ENCODE results near the gene PCYT2.
"Not testable (repeated sequence)": the region's sequence is repeated elsewhere in the genome, so short reads cannot be mapped to it uniquely, and the experiment has no call there.

PCYT2 gene

DNA sequence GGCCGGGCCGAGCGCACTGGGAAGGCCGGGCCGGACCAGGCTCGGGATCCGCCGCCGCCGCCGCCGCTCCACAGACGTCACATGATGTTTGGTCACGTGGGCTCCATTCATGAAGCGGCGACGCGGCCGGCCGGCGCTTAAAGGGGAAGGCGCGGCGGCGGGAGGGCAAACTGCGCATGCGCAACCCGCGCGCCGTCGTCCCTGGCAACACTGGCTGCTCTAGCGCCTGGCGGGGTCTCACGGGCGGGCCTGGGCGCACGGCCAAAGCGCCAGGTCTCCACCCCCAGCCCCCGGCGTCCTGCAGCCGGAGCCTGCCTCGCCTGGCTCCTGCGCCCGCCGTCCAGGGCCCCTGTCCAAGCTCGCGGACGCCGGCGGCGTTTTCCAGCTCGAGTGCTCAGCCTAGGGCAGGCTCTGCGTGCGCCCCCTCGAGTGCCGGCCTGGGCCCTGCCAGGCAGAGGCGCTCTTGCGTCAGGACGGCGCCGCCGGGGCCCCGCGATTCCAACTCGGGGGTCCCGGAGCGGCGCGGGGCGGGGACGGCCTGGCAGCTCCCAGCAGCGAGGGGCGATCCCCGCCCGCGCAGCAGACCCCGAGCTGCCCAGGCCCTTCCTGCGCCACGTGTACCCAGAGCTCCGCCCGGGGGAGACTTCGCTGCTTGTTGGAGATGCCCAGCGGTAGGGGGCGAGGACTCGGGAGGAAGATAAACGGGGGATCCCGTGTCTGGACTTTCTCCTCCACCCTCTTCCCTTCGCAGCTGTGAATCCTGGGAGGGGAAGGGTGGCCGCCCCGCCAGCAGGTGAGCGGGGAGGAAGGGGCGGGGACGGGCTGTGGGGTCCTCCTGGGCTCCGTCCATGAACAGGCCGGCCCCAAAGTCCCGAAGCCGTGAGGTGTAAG, 16.7 kb upstream of the PCYT2 start, which contains the start of gene MAFG:
Gene MAFG (minus strand): TSS at position 83 of the 891 bp plus-strand sequence. CDS start 4,550 bp downstream, outside the sequence.
- in situ Hi-C loops (cut with MboI; ENCODE audit: low sequenced_read_pairs), result no loop called here

DNA sequence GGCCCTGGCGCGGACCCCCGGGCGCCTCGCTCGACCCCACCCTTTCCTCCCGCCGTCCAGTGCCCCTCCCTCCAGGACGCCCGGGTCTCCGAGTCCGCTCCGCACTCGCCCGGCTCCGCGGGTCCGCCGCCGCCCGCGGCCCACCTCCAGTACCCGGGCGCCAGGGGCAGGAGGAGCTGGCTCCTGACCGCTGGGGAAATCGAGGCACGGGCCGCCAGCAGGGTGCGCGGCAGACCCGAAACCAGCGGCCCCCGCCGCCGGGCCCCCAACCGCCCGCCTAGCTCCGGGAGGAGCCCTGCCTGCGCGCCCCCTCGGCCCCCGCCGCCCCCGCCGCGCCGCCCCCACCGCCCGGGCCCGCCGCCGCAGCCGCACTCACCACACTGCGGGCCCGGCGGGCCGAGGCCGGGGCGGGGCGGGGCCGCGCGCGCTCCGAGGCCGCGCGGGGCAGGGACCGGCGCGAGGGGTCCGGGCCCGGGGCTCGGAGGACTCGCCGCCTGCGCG, 16.0 kb upstream of the PCYT2 start:
- in situ Hi-C loops (cut with MboI; ENCODE audit: low sequenced_read_pairs), result no loop called here

DNA sequence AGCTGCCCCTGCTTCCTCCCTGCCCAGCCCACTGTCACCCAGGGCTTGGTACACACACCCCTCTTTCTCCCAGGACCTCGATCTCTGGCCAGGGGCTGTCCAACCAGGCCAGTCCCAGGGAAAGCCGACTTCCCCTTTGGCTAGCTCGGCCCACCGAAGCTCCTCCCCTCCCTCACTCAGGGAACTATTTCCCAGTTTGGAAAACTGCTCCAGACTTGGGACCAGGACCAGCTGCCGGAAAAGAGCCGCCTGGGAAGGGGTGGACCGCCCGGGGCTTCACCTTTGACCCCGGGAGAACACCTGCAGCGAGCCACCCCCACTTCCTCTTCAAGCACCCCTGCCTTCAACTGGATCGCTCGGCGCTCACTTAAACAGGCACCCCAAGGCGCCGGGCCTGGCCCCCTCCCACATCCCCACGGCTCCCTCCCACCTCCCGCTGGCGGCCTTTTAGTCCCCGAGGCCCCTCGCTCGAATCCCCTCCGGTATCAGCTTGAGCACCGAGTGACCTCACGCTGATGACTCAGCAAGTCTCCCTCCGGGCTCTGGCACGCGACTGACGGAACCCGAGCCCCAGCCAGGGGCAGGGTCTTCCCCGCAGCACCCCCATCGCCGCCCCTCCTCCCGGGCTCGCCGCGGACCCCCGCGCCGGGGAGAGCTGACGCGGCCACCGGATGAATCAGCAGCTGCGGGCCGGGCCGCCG, 15.4 kb upstream of the PCYT2 start:
- in situ Hi-C loops (cut with MboI; ENCODE audit: low sequenced_read_pairs), result no loop called here

DNA sequence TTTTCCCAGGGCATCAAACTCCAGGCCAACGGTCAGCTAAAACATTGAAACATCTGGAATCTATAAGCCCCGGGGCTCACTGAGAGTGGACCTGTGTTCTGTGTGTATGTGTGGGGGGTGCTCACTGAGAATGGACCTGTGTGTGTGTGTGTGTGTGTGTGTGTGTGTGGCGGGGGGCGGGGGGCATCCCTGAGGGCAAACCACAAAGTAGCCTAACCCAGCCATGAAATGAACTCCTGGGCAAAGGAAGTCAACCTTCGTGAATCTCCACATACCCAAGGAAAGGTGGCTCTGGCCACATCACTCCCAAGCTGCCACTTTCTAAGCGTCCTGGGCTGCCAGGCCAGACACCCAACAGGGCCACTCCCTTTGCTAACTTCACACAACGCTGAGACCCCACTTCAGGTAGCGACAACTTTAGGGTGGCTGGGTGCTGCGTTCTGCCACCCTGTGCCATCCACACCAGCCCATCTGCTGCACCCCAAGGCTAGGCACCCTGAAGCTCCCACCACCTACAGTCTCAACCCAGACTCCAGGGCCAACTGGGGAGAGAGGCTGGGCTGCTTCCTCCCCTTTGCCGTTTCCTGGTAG, 14.8 kb upstream of the PCYT2 start:
- in situ Hi-C loops (cut with MboI; ENCODE audit: low sequenced_read_pairs), result no loop called here

DNA sequence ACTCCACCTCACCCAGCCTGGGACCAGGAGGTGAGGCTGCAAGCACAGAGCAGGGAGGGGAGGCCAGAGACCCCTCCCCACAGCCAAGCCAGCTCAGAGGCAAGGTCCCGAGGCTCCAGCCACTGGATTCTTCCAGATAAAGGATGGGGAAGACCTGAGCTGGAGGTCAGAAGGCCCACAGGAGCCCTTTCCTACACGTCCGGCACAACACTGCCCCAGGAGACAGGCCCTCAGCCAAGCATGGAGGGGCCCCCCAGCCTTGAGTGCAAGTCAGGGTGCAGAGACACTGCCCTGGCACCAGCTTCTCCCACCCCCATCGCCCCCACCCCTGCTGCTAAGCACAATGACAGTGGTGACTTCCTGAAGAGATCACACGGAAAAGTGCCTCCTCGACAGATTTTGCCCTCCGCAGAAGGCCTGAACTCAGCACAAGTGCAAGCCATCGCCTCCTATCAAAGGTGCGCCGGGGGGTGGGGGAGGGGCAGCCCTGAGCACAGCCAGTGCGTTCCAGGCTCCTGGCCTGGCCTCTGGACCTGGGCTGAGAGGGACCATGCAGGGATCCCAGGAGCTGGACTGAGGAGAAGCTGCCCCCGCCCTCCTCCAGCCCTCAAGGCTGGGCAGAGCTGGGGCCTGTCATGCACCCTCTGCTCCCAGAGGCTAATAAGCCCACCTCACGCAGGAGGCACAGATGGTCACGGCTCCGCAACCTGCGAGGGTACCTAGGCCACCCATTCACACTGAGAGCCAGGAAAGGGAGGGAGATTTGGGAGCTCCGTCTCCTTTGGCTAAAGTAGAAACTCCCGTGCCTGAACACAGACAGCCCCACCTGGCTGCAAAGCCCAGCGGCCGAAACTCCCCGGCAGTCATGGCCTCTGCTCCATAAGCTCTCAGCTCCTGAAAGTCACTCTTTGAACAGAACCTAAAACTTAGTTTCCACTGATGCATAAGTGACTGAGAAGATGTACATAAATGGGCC, 13.6 kb upstream of the PCYT2 start:
- in situ Hi-C loops (cut with MboI; ENCODE audit: low sequenced_read_pairs), result no loop called here

DNA sequence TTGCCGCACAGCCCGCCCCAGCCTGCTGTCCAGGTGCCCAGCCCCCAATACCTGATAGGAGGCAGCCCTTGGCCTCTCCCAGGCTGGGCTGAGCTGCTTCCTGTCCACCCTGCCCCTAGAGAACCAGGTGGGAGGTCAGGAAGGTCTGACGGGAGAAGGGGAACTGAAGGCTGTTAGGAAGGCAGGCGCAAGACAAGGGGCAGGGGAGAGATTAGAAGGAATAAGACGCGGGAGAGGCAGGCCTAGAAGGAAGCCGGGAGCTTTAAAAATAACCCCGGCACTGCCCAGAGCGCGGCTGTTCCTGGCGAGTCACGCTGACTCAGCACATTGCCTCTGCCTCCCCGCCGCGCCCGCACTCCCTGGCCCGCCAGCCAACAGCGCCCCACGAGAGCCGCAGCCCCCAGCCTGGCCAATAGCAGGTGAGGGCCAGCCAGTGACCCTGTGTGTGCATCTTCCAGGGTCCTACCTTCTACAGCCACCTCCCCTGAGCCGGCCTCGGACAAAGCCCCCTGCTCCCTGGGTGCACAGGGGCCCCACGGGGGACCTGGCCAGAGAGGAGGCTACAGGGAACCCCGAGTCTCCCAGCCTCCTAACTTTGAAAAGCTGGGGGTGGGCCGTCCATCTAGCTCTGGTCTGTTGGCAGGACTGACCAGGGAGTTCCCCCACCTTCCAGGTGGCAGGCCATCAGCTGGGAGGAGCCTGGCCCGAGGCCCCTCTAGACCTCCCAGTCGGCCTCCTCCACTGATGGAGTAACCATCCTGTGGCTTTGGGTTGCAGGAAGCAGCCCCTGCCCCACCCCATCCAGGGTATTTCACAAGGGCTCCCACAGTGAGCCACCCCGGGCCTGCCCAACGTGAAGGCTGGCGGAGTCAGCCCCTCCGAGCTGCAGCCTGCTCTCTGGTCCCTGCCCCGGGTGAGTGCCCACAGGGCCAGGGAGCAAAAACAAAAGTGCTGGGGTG, 12.4 kb upstream of the PCYT2 start:
- in situ Hi-C loops (cut with MboI; ENCODE audit: low sequenced_read_pairs), result no loop called here

DNA sequence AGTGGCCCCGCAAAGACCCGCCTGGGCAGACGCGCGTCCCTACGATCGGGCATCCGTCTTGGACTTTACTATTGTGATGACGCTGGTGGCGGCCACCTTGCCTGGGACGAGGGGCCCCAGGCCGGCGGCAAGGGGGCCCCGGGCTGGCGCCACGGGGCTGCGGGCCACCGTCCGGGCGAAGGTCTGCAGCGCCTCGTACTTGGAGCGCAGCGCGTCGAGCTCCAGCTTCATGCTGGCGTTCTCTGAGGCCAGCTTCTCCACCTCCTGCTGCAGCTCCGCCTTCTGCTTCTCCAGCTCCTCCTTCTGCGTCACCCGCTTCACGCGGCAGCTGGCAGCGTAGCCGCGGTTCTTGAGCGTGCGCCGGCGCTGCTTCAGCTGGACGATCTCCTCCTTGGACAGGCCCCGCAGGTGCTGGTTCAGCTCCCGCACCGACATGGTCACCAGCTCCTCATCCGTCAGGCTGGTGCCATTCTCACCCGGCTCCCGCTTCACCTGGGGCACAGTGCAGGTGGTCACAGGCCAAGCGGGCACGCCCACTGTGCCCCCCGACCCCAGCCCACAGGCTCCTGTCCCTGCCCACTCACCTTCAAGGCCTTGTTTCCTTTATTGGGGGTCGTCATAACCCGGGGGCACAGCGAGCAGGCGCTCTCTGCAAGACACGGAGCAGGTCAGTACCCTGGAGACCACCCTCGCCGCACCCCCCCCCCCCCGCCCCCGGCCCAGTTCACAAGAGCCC, 11.5 kb upstream of the PCYT2 start:
- in situ Hi-C loops (cut with MboI; ENCODE audit: low sequenced_read_pairs), result no loop called here

DNA sequence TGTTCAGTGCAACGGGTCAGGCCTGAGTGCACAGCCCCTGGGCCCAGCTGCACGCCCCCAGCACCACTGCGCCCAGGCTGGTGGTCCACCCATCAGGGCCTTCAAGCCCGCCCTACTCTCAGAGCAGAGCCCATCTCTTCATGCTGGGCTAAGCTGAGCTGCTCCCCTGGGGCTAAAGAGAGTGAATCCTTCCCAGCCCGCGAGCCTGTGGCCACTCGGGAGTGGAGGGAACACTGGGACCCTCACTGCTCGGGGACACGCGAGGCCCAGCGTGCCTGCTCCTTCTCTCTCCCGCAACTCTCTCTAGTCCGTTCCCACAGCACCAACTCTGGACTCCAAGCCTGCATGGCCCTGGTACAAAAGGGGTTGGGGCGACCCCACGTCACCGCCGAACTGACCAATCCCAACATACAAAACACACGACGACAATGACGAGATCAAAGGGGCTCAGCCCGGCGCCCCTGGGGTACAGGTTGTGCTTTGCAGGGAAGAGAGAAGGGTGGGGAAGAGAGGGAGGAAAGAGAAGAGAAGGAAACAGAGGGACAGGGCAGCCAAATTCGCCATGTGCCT, 10.9 kb upstream of the PCYT2 start:
- in situ Hi-C loops (cut with MboI; ENCODE audit: low sequenced_read_pairs), result no loop called here

DNA sequence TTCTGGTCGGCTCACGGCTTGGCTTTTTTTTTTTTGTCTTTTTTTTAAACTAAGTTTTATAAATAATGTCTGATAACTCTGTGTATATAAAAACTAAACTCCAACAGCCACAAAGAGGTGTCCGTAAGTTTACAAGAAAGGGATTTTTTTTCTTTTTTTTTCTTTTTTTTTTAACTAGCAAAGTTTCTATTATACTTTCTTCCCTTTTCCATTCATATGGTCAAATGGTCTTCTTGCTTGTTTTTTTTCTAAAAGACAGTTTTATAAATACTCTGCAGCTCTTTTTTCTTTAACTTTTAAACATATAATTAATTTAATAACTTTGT, 10.3 kb upstream of the PCYT2 start:
- in situ Hi-C loops (cut with MboI; ENCODE audit: low sequenced_read_pairs), result no loop called here

DNA sequence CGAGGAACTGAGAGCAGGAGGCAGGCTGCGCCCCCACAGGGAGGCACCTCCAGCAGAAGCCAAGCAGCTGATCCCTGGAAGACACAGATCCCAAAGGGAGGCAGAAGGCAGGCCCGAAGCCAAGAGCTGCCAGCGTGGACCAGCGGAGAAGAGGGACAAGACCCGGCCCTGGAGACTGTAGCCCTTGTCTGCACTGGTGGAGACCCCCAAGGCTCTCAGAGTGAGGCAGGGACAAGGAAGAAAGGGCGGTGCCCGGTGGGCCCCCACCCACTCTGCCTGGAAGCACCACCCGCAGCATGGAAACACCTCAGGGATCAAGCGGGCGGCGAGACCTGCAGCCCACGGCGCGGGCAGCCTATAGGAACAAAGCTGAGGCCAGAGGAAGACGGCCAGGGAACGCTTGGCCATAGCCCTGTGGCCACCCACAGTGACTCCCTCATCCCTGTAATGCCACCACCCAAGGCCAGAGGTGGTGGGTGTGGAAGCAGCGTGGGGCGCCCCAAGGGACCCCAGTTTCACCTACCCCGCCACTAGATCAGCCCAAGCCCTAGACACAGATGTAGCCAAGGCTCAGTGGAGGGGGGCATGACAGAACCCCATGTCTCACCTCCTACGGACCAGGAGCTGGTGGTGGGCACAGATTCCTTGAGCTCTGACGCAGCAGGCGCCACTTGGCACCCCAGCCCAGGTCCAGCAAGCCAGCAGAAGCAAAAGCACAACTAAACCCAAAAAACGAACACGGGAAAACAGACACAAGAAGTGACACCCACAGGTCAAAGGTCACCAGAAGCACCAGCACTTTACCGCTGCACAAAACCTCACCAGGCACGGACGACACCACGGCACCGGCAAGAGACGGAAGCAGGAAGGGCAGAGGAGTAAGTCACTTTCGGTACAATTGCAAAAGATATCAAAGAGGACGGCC, 9.7 kb upstream of the PCYT2 start:
- in situ Hi-C loops (cut with MboI; ENCODE audit: low sequenced_read_pairs), result no loop called here

DNA sequence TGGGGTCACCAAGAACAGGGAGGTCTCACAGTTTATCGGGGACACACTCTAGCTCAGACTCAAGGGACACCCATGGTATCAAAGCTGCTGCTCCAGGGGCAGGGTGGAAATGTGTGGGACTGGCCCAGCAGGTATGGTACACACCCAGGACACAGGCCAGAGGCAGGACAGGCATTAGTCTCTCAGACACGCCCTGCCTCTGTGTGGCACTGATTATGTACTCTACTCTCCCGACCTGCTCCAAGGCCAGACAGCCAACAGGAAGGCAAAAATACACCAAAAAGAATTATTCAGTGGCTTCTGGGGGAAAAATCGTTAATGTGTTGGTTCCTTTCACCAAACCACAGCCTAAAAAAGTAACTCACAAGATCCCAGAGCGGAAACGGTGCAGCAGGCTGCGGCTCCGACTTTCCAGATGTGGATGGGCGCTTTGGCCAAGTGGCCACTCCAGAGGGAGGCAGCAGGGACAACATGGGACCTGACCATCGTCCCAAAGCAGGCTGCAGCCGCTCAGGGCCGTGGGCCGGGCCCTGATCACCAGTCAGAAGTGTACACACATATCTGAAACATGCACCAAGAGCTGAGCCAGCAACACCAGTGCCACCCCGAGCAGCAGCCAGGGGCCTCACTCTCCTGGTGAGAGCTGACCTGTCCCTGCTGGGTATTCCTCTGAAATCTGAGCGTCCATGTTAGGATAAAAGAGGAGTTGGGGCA, 7.8 kb upstream of the PCYT2 start:
- in situ Hi-C loops (cut with MboI; ENCODE audit: low sequenced_read_pairs), result no loop called here

DNA sequence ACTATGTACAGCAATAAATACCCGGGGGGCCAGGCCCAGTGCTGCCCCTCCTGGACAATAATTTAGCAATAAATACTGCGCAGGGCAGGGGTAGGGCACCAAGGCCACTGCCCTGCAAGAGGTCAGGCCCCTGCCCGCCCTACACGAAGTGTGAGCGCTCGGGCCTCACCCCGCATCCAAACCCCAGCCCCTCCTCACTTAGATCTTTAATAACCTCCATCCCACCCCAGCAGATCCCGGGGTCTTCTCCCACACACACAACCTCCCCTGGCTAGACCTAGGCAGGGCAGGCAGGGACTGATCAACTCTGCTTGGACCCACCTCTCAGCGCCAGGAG, 7.1 kb upstream of the PCYT2 start:
- in situ Hi-C loops (cut with MboI; ENCODE audit: low sequenced_read_pairs), result not testable (repeated sequence)

DNA sequence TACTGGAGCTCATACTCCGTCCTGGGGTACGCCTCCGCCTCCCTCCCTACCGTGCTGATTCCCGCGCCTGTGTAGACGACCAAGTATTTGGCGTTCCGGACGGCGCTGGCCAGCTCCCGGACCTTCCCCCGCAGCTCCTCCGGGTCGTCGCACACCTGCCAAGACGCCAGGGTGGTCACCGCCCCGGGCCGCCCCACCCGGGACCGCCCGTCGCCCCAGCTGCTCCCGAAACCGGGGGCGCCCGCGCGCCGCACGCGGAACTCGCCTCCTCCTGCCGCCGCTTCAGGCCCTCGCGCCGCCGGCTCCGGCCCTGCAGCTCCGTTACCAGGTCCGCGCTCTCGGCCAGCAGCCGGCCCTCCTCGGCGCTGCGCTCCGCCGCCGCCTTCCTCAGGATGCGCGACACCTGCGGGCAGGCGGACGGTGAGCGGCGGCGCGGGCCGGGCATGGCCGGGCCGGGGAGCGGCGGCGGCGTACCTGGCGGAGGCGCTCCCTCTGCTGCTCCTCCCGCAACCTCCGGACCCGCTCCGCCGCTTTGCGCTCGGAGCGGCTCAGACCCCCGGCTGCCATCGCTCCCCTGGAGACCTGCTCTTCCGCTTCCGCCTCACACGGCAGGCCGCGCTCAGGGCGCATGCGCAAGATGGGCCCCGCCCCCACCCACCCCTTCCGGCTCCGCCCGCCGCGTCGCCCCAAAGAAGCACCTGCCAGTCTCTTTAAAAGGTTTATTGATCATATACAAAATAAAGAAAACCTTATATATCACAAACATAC, 6.5 kb upstream of the PCYT2 start, which contains the start of gene SIRT7:
Gene SIRT7 (minus strand): TSS at position 612 of the 768 bp plus-strand sequence. CDS start 45 bp downstream, at position 567.
- in situ Hi-C loops (cut with MboI; ENCODE audit: low sequenced_read_pairs), result no loop called here

DNA sequence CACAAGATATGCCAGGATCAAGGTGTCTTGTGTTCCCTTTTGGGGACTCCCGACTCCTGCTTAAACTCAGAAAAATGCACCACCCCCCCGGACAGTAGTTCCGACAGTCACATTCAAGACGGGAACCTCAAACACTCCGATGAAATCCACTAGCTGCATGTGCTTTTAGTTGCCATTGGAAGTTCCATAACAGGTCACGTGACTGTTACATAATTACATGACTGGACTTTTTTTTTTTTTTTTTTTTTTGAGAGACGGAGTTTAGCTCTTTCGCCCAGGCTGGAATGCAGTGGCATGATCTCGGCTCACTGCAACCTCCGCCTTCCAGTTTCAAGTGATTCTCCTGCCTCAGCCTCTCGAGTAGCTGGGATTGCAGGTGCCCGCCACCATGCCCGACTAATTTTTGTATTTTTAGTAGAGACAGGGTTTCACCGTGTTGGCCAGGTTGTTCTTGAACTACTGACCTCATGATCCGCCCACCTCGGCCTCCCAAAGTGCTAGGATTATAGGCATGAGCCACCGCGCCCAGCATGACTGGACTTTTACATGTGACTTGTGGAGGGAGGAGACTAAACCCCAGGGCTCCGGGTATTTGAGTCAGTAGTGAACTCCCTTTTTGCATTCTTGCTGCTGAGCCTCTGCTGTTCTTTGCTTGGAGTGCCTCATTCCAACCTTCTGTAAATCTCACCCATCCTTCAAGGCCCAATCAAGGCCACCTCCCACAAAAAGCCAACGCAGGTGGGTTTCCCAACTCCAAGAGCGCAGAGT, 5.2 kb upstream of the PCYT2 start:
- in situ Hi-C loops (cut with MboI; ENCODE audit: low sequenced_read_pairs), result no loop called here

DNA sequence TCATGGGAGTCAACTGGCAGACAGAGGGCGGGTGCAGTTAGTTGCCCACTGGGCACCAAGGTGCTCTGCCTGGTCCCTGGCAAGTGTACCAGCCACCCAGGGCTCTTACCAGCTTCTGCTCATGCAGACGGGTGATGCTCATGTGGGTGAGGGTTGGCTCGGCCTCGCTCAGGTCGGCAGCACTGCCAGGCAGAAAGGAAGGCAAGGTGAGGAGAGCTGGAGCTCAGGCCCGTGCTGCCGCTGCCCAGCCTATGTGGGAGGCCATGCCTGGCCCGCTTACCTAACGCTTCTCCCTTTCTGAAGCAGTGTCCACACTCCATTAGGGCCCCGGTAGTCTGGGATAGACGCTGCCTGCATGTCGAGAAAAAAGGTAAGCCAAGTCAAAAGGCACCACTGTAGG, 4.1 kb upstream of the PCYT2 start:
- in situ Hi-C loops (cut with MboI; ENCODE audit: low sequenced_read_pairs), result no loop called here

All from HL-60/S4 treated with phorbol 12-myristate 13-acetate at 8.2 ng/mL for 4 days and 3 days (cell line).